GM12892 (cell line): Measurements from ENCODE around the gene GSTCD.

ENCODE experiments used
- POLR2A ChIP-seq: IDR thresholded peaks from 2 replicates; pipeline ENCODE4 v1.6.1; 2011; ENCODE audit warnings: low read depth, low read length, control low read depth
- POLR2AphosphoS5 ChIP-seq: IDR thresholded peaks from 2 replicates; pipeline ENCODE4 v1.6.1; 2011; ENCODE audit warnings: low read depth, low read length, control low read depth

DNA sequence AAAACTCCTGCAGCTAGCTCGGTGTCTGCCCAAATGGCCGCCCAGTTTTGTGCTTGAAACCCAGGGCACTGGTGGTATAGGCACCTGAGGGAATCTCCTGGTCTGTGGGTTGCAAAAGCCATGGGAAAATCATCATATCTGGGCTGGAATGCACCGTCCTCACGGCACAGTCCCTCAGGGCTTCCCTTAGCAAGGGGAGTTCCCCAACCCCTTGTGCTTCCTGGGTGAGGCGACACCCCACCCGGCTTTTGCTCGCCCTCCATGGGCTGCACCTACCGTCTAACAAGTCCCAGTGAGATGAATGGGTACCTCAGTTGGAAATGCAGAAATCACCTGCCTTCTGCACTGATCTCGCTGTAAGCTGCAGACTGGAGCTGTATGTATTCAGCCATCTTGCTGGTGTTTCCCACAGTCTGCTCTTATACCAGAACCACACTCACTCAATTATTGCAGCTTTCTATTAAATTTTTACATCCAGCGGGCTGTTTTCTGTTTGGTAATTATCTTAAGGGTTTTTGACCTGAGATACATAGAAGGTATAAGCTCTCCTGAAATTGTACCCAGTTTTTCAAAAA, 150.0 kb downstream of the GSTCD start:
- no peak for TF ChIP-seq POLR2AphosphoS5
- no peak for TF ChIP-seq POLR2A
